T-cell (primary cell): ENCODE data around the gene IDS. TPM values are rescaled to one million over a fixed set of nuclear protein-coding genes. Genes with fewer than 3 reads are reported as not detected.
"Not testable (repeated sequence)": the region's sequence is repeated elsewhere in the genome, so short reads cannot be mapped to it uniquely, and the experiment has no call there.

Experiments used
- ATAC-seq, 4 experiments: fragments of 200-7000 bp in 3 of 4; fragments of 150-1000 bp in 1 of 4; cut with Tn5 transposase; replicated peaks in 1 of 4; 1 replicate in 3 of 4; 2 replicates in 1 of 4; pipeline ENCODE4 v1.10.0; 2021; ENCODE audit warnings: moderate library complexity in 3 of 4, mild to moderate bottlenecking in 2 of 4, moderate number of reproducible peaks in 1 of 4
- CTCF ChIA-PET, 2 donors: fragments of 300-600 bp; sonication (Branson Sonifier 250); formaldehyde crosslinking; loops; one replicate each; lab custom pipeline; 2022; ENCODE audit warnings: antibody characterized with exemption in 2 of 2; lab: Charles Lee
- POLR2A ChIA-PET, 2 donors: fragments of 300-600 bp; sonication (Branson Sonifier 250); formaldehyde crosslinking; loops; one replicate each; lab custom pipeline; 2022; ENCODE audit warnings: antibody characterized with exemption in 2 of 2; lab: Charles Lee
- DNase-seq, 35 experiments: peaks; one replicate each; pipeline versions ENCODE4 v3.0.0 to v3.0.0-alpha.2; 2013 to 2023
- H3K27ac ChIP-seq: one replicate; pipeline ENCODE4 v1.5.1; 2013; ENCODE audit warnings: low read length
- H3K27me3 ChIP-seq, 2 experiments: replicated peaks in 1 of 2; 1 replicate in 1 of 2; 2 replicates in 1 of 2; pipeline versions ENCODE4 v1.6.1 to v1.7.0; 2013; ENCODE audit warnings: low read length in 1 of 2, mixed read lengths in 1 of 2; ENCODE audit not compliant: control insufficient read depth in 2 of 2, insufficient read depth in 2 of 2; ENCODE audit errors: extremely low read depth in 1 of 2
- H3K36me3 ChIP-seq, 2 donors: 1 replicate in 1 of 2; 2 replicates in 1 of 2; pipeline versions ENCODE4 v1.6.1 to v1.7.0; 2013; ENCODE audit warnings: low read length in 1 of 2; ENCODE audit not compliant: control insufficient read depth in 2 of 2, insufficient read depth in 1 of 2; ENCODE audit errors: extremely low read depth in 1 of 2
- H3K4me1 ChIP-seq, 2 experiments: 1 replicate in 1 of 2; 2 replicates in 1 of 2; pipeline versions ENCODE4 v1.6.1 to v1.7.0; 2013; ENCODE audit warnings: low read length in 2 of 2, mixed read lengths in 1 of 2; ENCODE audit not compliant: insufficient read depth in 2 of 2, control insufficient read depth in 1 of 2; ENCODE audit errors: extremely low read depth in 1 of 2
- H3K4me3 ChIP-seq, 2 donors: 1 replicate in 1 of 2; 2 replicates in 1 of 2; pipeline versions ENCODE4 v1.5.1 to v1.7.0; 2013; ENCODE audit warnings: mild to moderate bottlenecking in 2 of 2, low read length in 1 of 2, moderate library complexity in 1 of 2; ENCODE audit not compliant: control insufficient read depth in 1 of 2; ENCODE audit errors: extremely low read depth in 1 of 2
- H3K9me3 ChIP-seq: 2 replicates; pipeline ENCODE4 v1.7.0; 2013
- H3K27ac Mint-ChIP-seq, 2 donors: one replicate each; pipeline ENCODE4 v1.8.0; 2020 to 2021; ENCODE audit warnings: mild to moderate bottlenecking in 2 of 2, mixed read lengths in 2 of 2
- H3K27me3 Mint-ChIP-seq, 2 donors: one replicate each; pipeline ENCODE4 v1.8.0; 2021 to 2022; ENCODE audit warnings: mixed read lengths in 2 of 2
- H3K36me3 Mint-ChIP-seq: one replicate; pipeline ENCODE4 v1.8.0; 2021; ENCODE audit warnings: mixed read lengths
- H3K4me1 Mint-ChIP-seq, 3 donors: one replicate each; pipeline ENCODE4 v1.8.0; 2020 to 2022; ENCODE audit warnings: mixed read lengths in 3 of 3, mild to moderate bottlenecking in 1 of 3
- H3K4me3 Mint-ChIP-seq, 3 donors: one replicate each; pipeline ENCODE4 v1.8.0; 2020 to 2022; ENCODE audit warnings: mild to moderate bottlenecking in 3 of 3, mixed read lengths in 3 of 3, moderate library complexity in 3 of 3
- H3K9me3 Mint-ChIP-seq, 3 donors: one replicate each; pipeline ENCODE4 v1.8.0; 2020 to 2022; ENCODE audit warnings: mixed read lengths in 3 of 3
- WGBS: methylation state at CpG from one replicate; pipeline ENCODE4 v1.1.5; 2013; ENCODE audit warnings: missing lambda C conversion rate; ENCODE audit not compliant: insufficient coverage; 5-methylcytosine and 5-hydroxymethylcytosine counted together
- total RNA-seq, 35 experiments: library from RNA in 6 of 35; stranded (reverse) in 6 of 35; fragments of 120-200 nt in 1 of 35; gene quantifications; one replicate each; pipeline versions ENCODE4 v1.2.1 to v1.2.4 and lab custom pipeline; 2013 to 2026

The IDS gene, protein sequence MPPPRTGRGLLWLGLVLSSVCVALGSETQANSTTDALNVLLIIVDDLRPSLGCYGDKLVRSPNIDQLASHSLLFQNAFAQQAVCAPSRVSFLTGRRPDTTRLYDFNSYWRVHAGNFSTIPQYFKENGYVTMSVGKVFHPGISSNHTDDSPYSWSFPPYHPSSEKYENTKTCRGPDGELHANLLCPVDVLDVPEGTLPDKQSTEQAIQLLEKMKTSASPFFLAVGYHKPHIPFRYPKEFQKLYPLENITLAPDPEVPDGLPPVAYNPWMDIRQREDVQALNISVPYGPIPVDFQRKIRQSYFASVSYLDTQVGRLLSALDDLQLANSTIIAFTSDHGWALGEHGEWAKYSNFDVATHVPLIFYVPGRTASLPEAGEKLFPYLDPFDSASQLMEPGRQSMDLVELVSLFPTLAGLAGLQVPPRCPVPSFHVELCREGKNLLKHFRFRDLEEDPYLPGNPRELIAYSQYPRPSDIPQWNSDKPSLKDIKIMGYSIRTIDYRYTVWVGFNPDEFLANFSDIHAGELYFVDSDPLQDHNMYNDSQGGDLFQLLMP
- total RNA-seq (100 to 1,000 TPM; 152 to 402 (median 182) TPM), total RNA-seq (lab: John Stamatoyannopoulos, UW) (6.6 to 222 (median 51.2) reads per million in 29 experiments)
- 139 TPM for total RNA-seq (2013)

GRCh38 chrX:149504915-149505651 lies at the start of gene IDS:
IDS (minus strand) TSS chrX:149505306; CDS start chrX:149505137, 169 bp downstream.
- POLR2A ChIA-PET = interaction anchor here (0.6 to 7.5 kb wide), 8 partner anchors 11 to 435 kb away, joined by 3 to 111 read pairs (median 5); partner anchors contain the start of gene EOLA1 (in 1 of the 2)
- Histone ChIP-seq H3K4me1 (peaks cover 2 to 35% of the 10 kb centered on the region in 2 experiments), H3K9me3 (no peaks in the 10 kb centered on the region), H3K36me3 (peaks cover 4 to 25% of the 10 kb centered on the region in 2 donors), H3K4me3 (peak within 1 kb of the TSS; percentile 46 to 91), H3K27me3 (peaks cover 0 to 6% of the 10 kb centered on the region in 2 experiments), H3K27ac (peak within 1 kb of the TSS; percentile 98)
- peaks cover 0 to 14% of the 10 kb centered on the region in 2 donors for H3K27me3 Mint-ChIP-seq
- CTCF ChIA-PET = interaction anchor here (0.6 to 2.6 kb wide), 5 partner anchors 16 to 434 kb away, joined by 3 to 20 read pairs (median 4); partner anchors contain the start of gene EOLA1 (in 1 of the 2)
- H3K9me3 Mint-ChIP-seq = no peaks in the 10 kb centered on the region
- ATAC-seq (peak; percentile 79 to 83 (median 80)), DNase-seq (peak; percentile 62 to 90 (median 82))
- 0% methylated on average over 32 of the region's 54 CpGs for WGBS
- peak within 1 kb of the TSS; percentile 79 to 96 (median 88) for H3K4me3 Mint-ChIP-seq
- H3K4me1 Mint-ChIP-seq = peaks cover 24 to 40% (median 31%) of the 10 kb centered on the region in 3 donors
- peaks cover 6% of the 10 kb centered on the region for H3K36me3 Mint-ChIP-seq
- peak within 1 kb of the TSS; percentile 88 to 95 for H3K27ac Mint-ChIP-seq

DNA sequence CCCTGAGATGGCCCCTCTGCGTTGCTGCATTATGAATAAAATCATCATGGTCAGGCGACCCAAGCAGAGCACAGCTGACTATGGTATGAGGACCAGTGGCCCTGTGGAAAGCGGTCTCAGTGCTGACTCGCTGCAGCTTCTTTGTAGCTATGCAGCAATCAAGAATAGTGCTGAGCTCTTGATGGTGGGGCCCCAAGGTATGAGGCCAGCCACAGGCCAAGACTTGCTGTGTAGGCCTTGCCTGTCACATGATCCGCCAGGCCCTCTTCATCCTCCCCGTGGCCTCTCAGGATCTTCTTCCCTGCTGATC lies 46.8 kb upstream of the IDS start:
- CTCF ChIA-PET, H3K27me3 Mint-ChIP-seq, H3K4me3 Mint-ChIP-seq, H3K27me3 ChIP-seq, H3K27ac ChIP-seq, H3K9me3 ChIP-seq, H3K4me1 Mint-ChIP-seq, POLR2A ChIA-PET, H3K36me3 ChIP-seq, H3K9me3 Mint-ChIP-seq, DNase-seq, H3K4me3 ChIP-seq, H3K4me1 ChIP-seq, H3K27ac Mint-ChIP-seq, ATAC-seq, H3K36me3 Mint-ChIP-seq: not testable (repeated sequence)
- WGBS = no CpG with 5 or more reads among the region's 6 CpGs

DNA sequence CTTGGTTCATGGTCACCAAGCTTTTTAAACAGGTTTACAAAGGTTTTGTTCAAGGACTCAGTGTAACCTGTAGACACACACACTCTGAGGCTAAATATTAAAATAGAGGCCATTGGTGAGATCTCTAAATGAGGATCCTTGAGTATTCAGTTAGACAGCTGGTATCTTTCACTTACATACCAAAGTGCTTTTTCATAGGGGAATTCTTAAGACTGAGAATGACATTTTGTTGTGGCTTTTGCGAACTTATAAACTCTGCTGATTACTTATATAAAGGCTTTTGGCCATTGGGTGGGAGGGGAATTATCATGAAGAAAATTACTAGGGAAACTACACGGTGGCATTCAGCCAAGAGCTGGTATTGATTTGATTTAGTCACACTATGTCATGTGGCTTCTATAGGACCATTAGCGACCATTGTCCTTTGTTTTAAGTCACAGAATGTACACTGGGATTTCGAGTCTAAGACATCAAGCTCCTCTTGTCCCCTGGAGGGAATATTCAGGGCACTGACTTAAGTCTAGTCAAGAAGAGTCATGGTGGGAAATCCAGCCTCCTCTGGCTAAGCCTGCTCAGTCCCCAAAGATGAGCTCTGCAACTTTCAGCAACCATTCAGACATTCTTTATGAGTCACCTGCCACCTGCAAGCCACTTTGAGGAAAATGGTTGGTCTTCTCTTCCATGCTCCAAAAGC lies 46.3 kb upstream of the IDS start:
- H3K4me3 ChIP-seq, H3K27ac ChIP-seq, H3K36me3 ChIP-seq, DNase-seq, H3K9me3 Mint-ChIP-seq, H3K27ac Mint-ChIP-seq, CTCF ChIA-PET, H3K4me1 Mint-ChIP-seq, H3K4me1 ChIP-seq, H3K36me3 Mint-ChIP-seq, H3K27me3 Mint-ChIP-seq, H3K9me3 ChIP-seq, H3K4me3 Mint-ChIP-seq, POLR2A ChIA-PET, ATAC-seq, H3K27me3 ChIP-seq: not testable (repeated sequence)
- no CpG with 5 or more reads among the region's 4 CpGs for WGBS

- ATAC-seq = peak in 2 of 4 experiments; percentile 27 to 52
- H3K4me3 ChIP-seq, H3K36me3 ChIP-seq, H3K9me3 ChIP-seq, H3K27ac ChIP-seq, H3K27me3 Mint-ChIP-seq, H3K4me3 Mint-ChIP-seq, DNase-seq, H3K27me3 ChIP-seq, H3K9me3 Mint-ChIP-seq, H3K36me3 Mint-ChIP-seq, H3K4me1 Mint-ChIP-seq, H3K4me1 ChIP-seq, H3K27ac Mint-ChIP-seq, POLR2A ChIA-PET, CTCF ChIA-PET: not testable (repeated sequence)
- no CpG with 5 or more reads among the region's 1 CpG for WGBS
These were observed 45.3 kb upstream of the IDS start for GRCh38 chrX:149550454-149550853.

DNA sequence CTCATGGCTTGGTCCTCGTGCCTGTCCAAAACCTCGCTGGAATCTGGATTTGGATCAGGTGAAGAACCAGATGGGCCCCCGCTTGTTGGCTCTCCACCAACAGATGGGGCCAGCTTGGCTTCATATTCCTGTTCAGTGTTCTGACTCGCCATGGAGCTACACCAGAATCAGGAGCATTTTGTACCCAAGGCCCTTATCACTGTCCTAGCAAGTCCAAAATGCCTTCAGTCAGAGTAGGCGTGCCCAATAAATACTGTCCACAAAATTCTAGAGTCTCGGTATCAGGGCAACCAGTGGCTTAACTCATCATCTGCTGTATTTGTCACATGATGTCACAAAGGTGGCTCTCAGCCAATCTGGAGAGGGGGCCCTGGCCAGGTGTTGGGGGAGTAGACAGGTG lies 44.6 kb upstream of the IDS start, which contains the start of gene HSFX3:
TSS of gene HSFX3 (minus strand) at position 224 of the 400 bp plus-strand sequence. CDS start at position 152, 72 bp downstream.
- H3K27ac Mint-ChIP-seq, CTCF ChIA-PET, H3K27me3 Mint-ChIP-seq, DNase-seq, H3K27ac ChIP-seq, H3K9me3 ChIP-seq, H3K36me3 ChIP-seq, H3K4me1 Mint-ChIP-seq, ATAC-seq, H3K4me1 ChIP-seq, H3K9me3 Mint-ChIP-seq, POLR2A ChIA-PET, H3K36me3 Mint-ChIP-seq, H3K4me3 ChIP-seq, H3K27me3 ChIP-seq, H3K4me3 Mint-ChIP-seq: not testable (repeated sequence)
- WGBS = no CpG with 5 or more reads among the region's 6 CpGs

DNA sequence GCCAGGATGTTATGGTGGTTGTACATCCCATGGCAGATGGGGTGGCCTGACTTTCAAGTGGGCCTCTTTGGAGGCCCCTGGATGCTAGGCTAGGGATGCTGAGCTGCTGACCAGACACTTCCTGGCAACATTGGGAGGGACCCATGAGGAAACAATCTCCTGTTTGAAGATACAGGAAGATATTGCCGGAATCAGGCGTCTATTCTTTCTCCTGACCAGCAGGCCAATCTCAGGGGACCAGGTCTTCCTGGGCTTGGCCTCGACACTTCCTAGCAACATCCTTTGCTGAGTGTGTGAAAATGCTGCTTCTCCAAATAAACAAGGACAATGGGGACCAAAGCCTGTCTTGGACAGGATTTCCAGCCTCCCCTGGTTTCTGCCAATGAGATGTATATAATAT lies 42.7 kb upstream of the IDS start:
- POLR2A ChIA-PET, H3K36me3 ChIP-seq, H3K4me1 Mint-ChIP-seq, H3K9me3 ChIP-seq, H3K36me3 Mint-ChIP-seq, ATAC-seq, H3K27me3 Mint-ChIP-seq, H3K9me3 Mint-ChIP-seq, DNase-seq, CTCF ChIA-PET, H3K4me1 ChIP-seq, H3K4me3 Mint-ChIP-seq, H3K27ac ChIP-seq, H3K4me3 ChIP-seq, H3K27ac Mint-ChIP-seq, H3K27me3 ChIP-seq: not testable (repeated sequence)
- no CpG with 5 or more reads among the region's 3 CpGs for WGBS
